GM10847 (cell line): Measurements from ENCODE around the gene TBC1D19.

ENCODE experiments used
- POLR2A ChIP-seq: IDR thresholded peaks from 2 replicates; pipeline ENCODE4 v1.6.1; 2011; ENCODE audit not compliant: insufficient read length; ENCODE audit errors: extremely low read depth

The TBC1D19 gene

DNA sequence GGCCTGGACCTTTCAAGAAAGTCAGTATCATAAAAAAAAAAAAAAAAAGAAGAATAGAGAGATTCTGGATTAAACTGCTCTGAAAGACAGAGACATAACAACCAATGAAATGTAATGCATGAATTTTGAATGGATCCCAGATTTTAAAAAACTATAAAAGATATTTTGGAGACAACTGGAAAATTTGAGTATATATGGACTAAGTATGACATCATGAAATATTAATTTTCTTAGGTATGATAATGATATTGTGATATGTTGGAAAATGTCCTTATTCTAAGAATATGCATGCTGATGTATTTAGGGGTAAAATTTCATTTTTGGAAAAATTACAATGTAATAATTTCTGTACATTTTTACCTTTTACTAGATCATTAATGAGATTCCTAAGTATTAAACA is 52.6 kb downstream of the TBC1D19 start:
- TF ChIP-seq POLR2A: no peak

DNA sequence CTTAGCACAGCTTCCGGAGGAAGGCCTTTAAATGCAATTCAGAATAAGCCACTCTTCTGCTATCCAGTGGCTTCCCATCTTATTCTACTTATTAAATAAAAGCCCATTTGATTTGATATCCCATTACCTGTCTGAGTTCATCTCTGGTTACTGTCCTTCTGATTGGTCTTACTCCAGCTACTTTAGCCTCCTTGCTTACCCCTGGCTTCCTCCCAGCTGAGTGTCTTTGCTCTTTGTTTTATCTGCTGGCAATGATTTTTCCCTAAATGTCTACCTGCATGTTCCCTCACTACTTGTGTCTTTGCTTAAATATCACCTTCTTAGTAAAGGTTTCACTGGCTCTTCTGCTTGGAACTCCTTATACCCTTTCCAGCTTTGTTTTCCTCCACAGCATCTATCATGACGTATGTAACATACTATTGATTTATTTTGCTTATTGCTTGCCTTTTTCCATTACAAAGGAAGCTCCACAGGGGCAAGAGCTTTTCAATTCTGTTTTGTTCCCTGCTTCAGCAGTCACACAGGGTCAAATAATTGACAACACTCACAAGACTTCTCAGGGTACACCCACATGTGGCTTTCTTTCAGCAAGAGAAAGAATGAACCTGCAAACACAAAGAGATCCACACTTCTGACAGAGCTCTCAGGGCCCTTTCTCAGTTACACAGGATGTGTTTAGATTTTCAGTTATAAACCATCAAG is 63.8 kb downstream of the TBC1D19 start:
- no peak for TF ChIP-seq POLR2A

DNA sequence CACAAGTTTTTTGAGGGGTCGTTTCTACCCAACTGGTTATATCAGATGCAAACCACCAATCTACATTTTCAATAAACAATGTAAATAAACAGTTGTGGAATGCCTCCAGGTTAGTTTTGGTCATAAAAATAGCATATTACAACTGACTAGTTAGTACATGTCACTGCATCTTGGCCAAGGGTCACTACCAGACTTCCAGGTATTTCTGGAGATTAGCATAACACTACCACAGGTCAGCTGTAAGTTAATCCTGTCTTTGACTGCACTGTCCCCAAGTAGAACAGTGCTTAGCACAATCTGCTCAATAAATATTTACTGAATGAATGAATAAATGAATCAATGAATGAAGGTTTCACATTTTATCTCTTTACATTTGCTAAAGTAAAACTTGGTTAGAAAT is 64.4 kb downstream of the TBC1D19 start:
- TF ChIP-seq POLR2A: no peak

DNA sequence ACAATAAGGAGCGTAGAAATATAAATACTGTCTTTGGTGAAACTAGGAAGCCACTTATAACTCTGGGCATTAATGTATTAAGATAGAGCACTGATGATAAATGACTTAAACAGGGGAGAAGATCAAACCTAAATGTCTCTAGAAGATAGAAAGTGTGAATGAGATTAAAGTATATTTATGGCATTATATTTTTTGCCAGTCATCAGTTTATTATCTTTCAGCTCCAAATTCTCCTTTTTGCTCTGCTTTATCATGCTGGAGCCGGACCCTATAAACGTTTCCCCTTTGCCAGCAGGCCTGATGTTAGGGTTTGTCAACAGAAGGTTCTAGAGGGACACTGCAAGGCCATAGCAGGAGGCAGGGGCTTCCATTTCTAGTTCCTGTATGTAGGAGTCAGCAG is 76.4 kb downstream of the TBC1D19 start:
- no peak for TF ChIP-seq POLR2A

DNA sequence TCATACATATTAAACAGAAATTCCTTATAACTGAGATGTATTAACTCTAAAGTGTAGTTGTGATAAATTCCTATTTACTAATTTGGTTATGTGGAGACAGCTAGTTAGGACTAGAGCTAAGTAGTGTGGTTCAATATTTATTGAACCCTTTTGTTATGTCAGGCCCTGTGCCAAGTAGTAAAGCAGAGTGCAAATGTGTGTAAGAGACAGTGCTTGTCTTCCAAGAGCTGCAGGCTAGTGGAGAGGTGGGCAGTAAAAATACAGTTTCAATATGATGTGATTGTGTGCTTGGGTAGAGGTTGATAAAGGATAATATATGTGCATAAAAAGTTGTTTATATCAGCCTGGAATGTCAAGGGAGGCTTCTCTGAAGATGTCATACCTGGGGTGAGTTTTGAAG is 80.0 kb downstream of the TBC1D19 start:
- no peak for TF ChIP-seq POLR2A

GRCh38 chr4:26670903-26671537 is 87.1 kb downstream of the TBC1D19 start:
- TF ChIP-seq POLR2A: no peak

- TF ChIP-seq POLR2A: no peak
Measured at GRCh38 chr4:26682436-26682835, 98.6 kb downstream of the TBC1D19 start.

DNA sequence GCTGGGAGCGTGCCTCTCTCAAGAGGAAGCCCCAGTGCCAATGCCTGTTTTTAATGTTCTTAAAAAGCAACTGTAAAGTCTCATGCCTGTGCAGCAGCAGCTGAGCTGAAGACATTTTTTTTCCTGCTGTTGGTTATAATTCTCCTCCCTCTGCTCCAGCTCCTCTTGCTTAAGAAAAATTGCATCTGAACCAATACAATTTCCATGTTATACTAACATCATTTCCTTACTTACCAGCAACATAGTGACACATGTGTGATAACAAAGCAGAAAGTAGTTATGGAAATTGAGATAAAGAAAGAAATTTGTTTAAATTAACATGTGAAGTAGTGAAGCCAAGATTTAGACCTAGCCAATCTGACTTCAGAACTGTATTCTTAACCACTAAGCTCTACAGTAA is 101.4 kb downstream of the TBC1D19 start:
- no peak for TF ChIP-seq POLR2A

GRCh38 chr4:26687728-26688127 is 103.8 kb downstream of the TBC1D19 start:
- TF ChIP-seq POLR2A: no peak

DNA sequence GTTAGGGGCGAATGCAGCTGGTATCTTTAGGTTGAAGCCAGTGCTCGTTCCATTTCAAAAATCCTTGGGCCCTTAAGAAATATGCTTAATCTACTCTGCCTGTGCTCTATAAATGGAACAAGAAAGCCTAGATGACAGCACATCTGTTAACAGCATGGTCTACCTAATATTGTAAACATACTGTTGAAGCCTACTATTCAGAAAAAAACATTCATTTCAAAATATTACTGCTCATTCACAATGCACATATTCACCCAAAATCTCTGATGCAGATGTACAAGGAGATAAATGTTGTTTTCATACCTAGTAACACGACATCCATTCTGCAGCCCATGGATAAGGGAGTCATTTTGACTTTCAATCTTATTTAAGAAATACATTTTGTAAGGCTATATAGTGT is 106.6 kb downstream of the TBC1D19 start:
- no peak for TF ChIP-seq POLR2A

- TF ChIP-seq POLR2A: no peak
Measured at GRCh38 chr4:26692014-26692726, 108.3 kb downstream of the TBC1D19 start.

GRCh38 chr4:26700110-26700509 is 116.2 kb downstream of the TBC1D19 start:
- TF ChIP-seq POLR2A: no peak

GRCh38 chr4:26701095-26701494 is 117.2 kb downstream of the TBC1D19 start:
- no peak for TF ChIP-seq POLR2A

DNA sequence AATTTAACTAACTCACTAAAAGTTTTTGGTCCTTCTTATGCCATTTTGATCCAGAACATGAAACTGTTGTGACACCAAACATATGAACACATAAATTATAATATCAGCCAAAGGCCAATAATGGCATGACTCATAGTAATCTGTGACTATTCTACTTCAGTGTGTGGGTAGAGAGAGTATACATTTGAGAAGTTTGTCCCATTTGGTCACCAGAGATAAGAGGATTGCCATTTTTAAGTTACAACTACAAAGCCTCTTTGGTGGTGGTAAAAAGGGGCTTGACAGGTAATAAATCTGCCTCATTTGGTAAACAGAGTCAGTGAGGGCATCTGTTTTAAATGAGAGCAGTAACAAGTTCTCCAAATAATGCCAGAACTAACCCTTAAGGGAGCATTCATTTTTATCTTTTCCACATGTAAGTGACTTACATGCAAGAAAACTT is 117.9 kb downstream of the TBC1D19 start:
- no peak for TF ChIP-seq POLR2A

GRCh38 chr4:26707342-26707741 is 123.5 kb downstream of the TBC1D19 start:
- no peak for TF ChIP-seq POLR2A

GRCh38 chr4:26709246-26709645 is 125.4 kb downstream of the TBC1D19 start:
- TF ChIP-seq POLR2A: no peak
